Thymus (tissue), 14 donors: ENCODE measurements around the gene AHCTF1. TPM values are rescaled to one million over a fixed set of nuclear protein-coding genes. Genes with fewer than 3 reads are reported as not detected.

Source experiments
- DNase-seq, 9 donors: peaks; one replicate each; pipeline ENCODE4 v3.0.0-alpha.2; 2013; ENCODE audit warnings: low spot score in 9 of 9, low read depth in 6 of 9, missing footprints in 1 of 9
- H3K27ac ChIP-seq, 2 donors: one replicate each; pipeline ENCODE4 v1.5.1; 2013; ENCODE audit warnings: control low read depth in 1 of 2, low read depth in 1 of 2, low read length in 1 of 2, mild to moderate bottlenecking in 1 of 2, moderate library complexity in 1 of 2
- H3K27me3 ChIP-seq, 2 donors: one replicate each; pipeline ENCODE4 v1.5.1; 2013; ENCODE audit warnings: low read length in 1 of 2; ENCODE audit not compliant: control insufficient read depth in 2 of 2, insufficient read depth in 1 of 2
- H3K36me3 ChIP-seq, 2 donors: one replicate each; pipeline ENCODE4 v1.5.1; 2013; ENCODE audit warnings: low read length in 1 of 2, mild to moderate bottlenecking in 1 of 2, moderate library complexity in 1 of 2; ENCODE audit not compliant: control insufficient read depth in 2 of 2, insufficient read depth in 2 of 2
- H3K4me1 ChIP-seq, 2 donors: one replicate each; pipeline ENCODE4 v1.5.1; 2013; ENCODE audit warnings: low read length in 2 of 2; ENCODE audit not compliant: control insufficient read depth in 2 of 2, insufficient read depth in 2 of 2
- H3K4me3 ChIP-seq, 2 donors: one replicate each; pipeline ENCODE4 v1.5.1; 2013; ENCODE audit warnings: low read length in 2 of 2, control low read depth in 1 of 2, mild to moderate bottlenecking in 1 of 2
- H3K9me3 ChIP-seq, 2 donors: one replicate each; pipeline ENCODE4 v1.5.1; 2013; ENCODE audit warnings: low read length in 1 of 2, mild to moderate bottlenecking in 1 of 2; ENCODE audit not compliant: control insufficient read depth in 2 of 2, insufficient read depth in 1 of 2
- WGBS: extraction: QIAGEN DNeasy Blood & Tissue Kit; methylation state at CpG from one replicate; pipeline ENCODE4 v1.1.7; 2013; 5-methylcytosine and 5-hydroxymethylcytosine counted together
- long read RNA-seq, 10 donors: transcript quantifications; one replicate each; lab custom pipeline, GENCODE V29; 2026
- polyA plus RNA-seq: library from polyadenylated mRNA; stranded (reverse); fragments of 200-250 nt; gene quantifications from one replicate; pipeline ENCODE4 v1.2.3, GENCODE V29; 2013
- total RNA-seq: library from RNA; stranded (reverse); fragments of 120-200 nt; gene quantifications from one replicate; pipeline ENCODE4 v1.2.4, GENCODE V29; 2013
- donor health status: healthy.

The AHCTF1 gene
- total RNA-seq (22.5 TPM), polyA plus RNA-seq (17.8 TPM)
- long read RNA-seq, donor 1: 0 reads
- long read RNA-seq, donor 2, partial matches to known transcripts: 13 of 14 reads
- long read RNA-seq, donor 2, other reads (novel, unspliced or antisense): 0 of 14 reads
- long read RNA-seq, donor 3, full-length matches to known transcripts: 1 of 1 reads
- long read RNA-seq, donor 3, partial matches to known transcripts: 0 of 1 reads
- long read RNA-seq, donor 3, other reads (novel, unspliced or antisense): 0 of 1 reads
- long read RNA-seq, donor 4, partial matches to known transcripts: 0 of 1 reads
- long read RNA-seq, donor 4, other reads (novel, unspliced or antisense): 0 of 1 reads
- long read RNA-seq, donor 5: 0 reads
- long read RNA-seq, donor 6, partial matches to known transcripts: 6 of 6 reads
- long read RNA-seq, donor 6, other reads (novel, unspliced or antisense): 0 of 6 reads
- long read RNA-seq, donor 7, full-length matches to known transcripts: 2 of 2 reads
- long read RNA-seq, donor 7, partial matches to known transcripts: 0 of 2 reads
- long read RNA-seq, donor 7, other reads (novel, unspliced or antisense): 0 of 2 reads
- long read RNA-seq, donor 8: 0 reads
- long read RNA-seq, donor 9, partial matches to known transcripts: 8 of 10 reads
- long read RNA-seq, donor 9, other reads (novel, unspliced or antisense): 0 of 10 reads
- long read RNA-seq, donor 10: 0 reads

- Histone ChIP-seq H3K9me3 (peaks cover 0 to 11% of the 10 kb centered on the region in 2 donors), H3K4me3 (peak within 1 kb of the TSS; percentile 76 to 93), H3K36me3 (peaks cover 7 to 10% of the 10 kb centered on the region in 2 donors), H3K27ac (peak within 1 kb of the TSS; percentile 87 to 91), H3K4me1 (peaks cover 8 to 11% of the 10 kb centered on the region in 2 donors), H3K27me3 (no peaks in the 10 kb centered on the region)
- DNase-seq: peak; percentile 92 to 99 (median 97)
- under 1% methylated on average over 90 of the region's 90 CpGs for whole genome bisulfite sequencing
Observed at GRCh38 chr1:246931549-246932365, at the start of gene AHCTF1. Gene AHCTF1, minus strand, starts transcription at chr1:246931948. Its CDS starts 13,578 bp downstream, at chr1:246918370.

- Histone ChIP-seq H3K27me3 (no peaks in the 10 kb centered on the region), H3K9me3 (peaks cover 4 to 29% of the 10 kb centered on the region in 2 donors), H3K4me3 (no peak overlapping the region), H3K36me3 (no peaks in the 10 kb centered on the region), H3K27ac (no peak overlapping the region), H3K4me1 (no peaks in the 10 kb centered on the region)
- 98% methylated on average over 6 of the region's 6 CpGs for WGBS
- DNase-seq: no peak
Observed at GRCh38 chr1:246978785-246979184, 47.0 kb upstream of the AHCTF1 start.

DNA sequence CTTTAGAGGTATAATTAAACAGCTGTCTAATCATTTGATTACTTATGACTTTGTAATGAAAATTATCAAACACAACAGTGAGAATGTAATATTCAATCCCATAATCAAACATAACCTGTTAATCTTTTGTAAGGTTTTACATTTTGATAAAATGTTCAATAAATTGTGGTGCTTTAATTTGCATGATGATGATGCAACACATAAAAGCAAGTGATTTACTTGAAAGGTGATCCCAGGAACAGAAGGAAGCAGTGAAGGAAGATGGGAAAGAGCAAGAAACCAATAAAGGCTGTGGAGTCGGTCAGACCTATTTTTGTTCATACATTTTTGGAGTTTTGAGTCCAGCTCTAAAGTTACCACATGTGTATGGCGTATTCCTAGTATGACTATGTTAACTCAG is 46.5 kb upstream of the AHCTF1 start:
- peaks cover 4 to 24% of the 10 kb centered on the region in 2 donors for H3K9me3 ChIP-seq
- no peaks in the 10 kb centered on the region for H3K36me3 ChIP-seq
- 98% methylated on average over 2 of the region's 2 CpGs for WGBS
- H3K4me1 ChIP-seq: no peaks in the 10 kb centered on the region
- H3K4me3 ChIP-seq: no peak overlapping the region
- H3K27ac ChIP-seq: no peak overlapping the region
- no peak for DNase-seq
- no peaks in the 10 kb centered on the region for H3K27me3 ChIP-seq

- DNase-seq: no peak
- Histone ChIP-seq H3K27ac (no peak overlapping the region), H3K27me3 (no peaks in the 10 kb centered on the region), H3K4me1 (no peaks in the 10 kb centered on the region), H3K36me3 (no peaks in the 10 kb centered on the region), H3K9me3 (peaks cover 0 to 30% of the 10 kb centered on the region in 2 donors), H3K4me3 (no peak overlapping the region)
- WGBS: 99% methylated on average over 7 of the region's 7 CpGs
Observed at GRCh38 chr1:246971969-246972368, 40.2 kb upstream of the AHCTF1 start.

DNA sequence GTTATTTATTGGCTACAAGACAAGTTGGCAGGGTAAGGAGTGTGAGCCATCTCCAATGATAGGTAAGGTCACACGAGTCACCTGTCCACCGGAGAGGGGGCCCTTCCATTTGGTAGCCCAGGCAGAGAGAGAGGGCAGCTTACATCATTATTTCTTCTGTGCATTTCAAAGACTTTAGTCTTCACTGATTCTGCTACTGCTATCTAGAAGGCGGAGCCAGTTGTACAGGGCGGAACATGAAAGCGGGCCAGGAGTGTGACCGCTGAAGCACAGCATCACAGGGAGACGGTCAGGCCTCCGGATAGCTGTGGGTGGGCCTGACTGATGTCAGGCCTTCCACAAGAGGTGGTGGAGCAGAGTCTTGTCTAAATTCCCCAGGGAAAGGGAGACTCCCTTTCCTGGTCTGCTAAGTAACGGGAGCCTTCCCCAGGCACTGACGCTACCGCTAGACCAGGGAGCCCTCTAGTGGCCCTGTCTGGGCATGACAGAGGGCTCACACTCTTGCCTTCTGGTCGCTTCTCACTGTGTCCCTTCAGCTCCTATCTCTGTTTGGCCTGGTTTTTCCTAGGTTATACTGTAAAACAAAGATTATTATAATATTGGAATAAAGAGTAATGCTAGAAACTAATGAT is 39.5 kb upstream of the AHCTF1 start:
- Histone ChIP-seq H3K4me3 (no peak overlapping the region), H3K27ac (no peak overlapping the region), H3K36me3 (no peaks in the 10 kb centered on the region), H3K4me1 (no peaks in the 10 kb centered on the region), H3K9me3 (peaks cover 0 to 31% of the 10 kb centered on the region in 2 donors), H3K27me3 (no peaks in the 10 kb centered on the region)
- DNase-seq: peak in 5 of 9 donors; percentile 5 to 38 (median 29)
- WGBS: 84% methylated on average over 12 of the region's 12 CpGs

GRCh38 chr1:246969621-246970020 is 37.9 kb upstream of the AHCTF1 start:
- no peaks in the 10 kb centered on the region for H3K36me3 ChIP-seq
- 95% methylated on average over 3 of the region's 3 CpGs for WGBS
- H3K4me3 ChIP-seq: no peak overlapping the region
- no peak overlapping the region for H3K27ac ChIP-seq
- H3K9me3 ChIP-seq: peaks cover 0 to 31% of the 10 kb centered on the region in 2 donors
- DNase-seq: no peak
- no peaks in the 10 kb centered on the region for H3K4me1 ChIP-seq
- H3K27me3 ChIP-seq: no peaks in the 10 kb centered on the region

GRCh38 chr1:246966502-246966901 is 34.8 kb upstream of the AHCTF1 start:
- DNase-seq: no peak
- H3K27me3 ChIP-seq: no peaks in the 10 kb centered on the region
- H3K36me3 ChIP-seq: no peaks in the 10 kb centered on the region
- no peak overlapping the region for H3K27ac ChIP-seq
- no peak overlapping the region for H3K4me3 ChIP-seq
- peaks cover 0 to 22% of the 10 kb centered on the region in 2 donors for H3K9me3 ChIP-seq
- no peaks in the 10 kb centered on the region for H3K4me1 ChIP-seq
- over 99% methylated on average over 2 of the region's 2 CpGs for WGBS

DNA sequence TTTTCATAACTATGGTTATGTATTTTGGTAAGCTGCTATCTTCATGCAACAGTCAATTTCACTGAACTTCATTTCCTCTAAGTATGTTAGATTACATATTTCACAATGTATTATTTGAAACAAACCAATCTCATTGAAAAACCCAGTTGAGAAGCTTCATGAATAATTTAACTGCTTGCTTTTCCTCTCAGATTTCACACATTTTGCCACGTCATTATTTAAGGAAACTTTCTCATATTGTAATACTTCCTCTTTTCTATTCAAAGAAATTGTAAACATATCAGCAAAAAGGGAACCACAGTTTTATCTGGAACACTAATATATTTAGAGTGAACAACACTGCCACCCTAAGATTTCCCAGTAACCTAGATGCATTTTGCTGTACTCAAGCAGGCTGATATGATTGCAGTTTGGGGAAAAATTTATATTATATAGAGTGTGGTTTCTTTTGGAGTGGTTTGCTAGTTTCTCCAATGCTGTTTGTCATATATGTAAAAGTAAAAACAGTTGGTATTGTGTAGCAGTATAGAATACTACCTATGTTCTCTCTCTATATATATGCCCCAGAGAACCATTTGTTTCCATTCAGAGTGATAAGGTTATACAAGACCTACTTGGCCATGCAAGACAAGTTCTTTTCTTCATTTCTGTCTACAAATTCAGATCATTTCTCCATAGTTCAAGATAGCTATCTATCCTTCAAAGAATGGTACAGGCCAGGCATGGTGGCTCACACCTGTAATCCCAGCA is 28.4 kb upstream of the AHCTF1 start:
- Histone ChIP-seq H3K4me3 (no peak overlapping the region), H3K27ac (no peak overlapping the region), H3K27me3 (no peaks in the 10 kb centered on the region), H3K36me3 (no peaks in the 10 kb centered on the region), H3K4me1 (no peaks in the 10 kb centered on the region), H3K9me3 (no peaks in the 10 kb centered on the region)
- 23% methylated on average over 1 of the region's 1 CpG for WGBS
- peak in 2 of 9 donors; percentile 4 to 7 for DNase-seq
